HG02571 (cell line): ENCODE data around the gene GOLGA5.
"Not testable (repeated sequence)": the region's sequence is repeated elsewhere in the genome, so short reads cannot be mapped to it uniquely, and the experiment has no call there.

Experiments used
- ATAC-seq: cut with Tn5 transposase; IDR thresholded peaks from one replicate; pipeline ENCODE4 v1.9.1; 2021; ENCODE audit warnings: mild to moderate bottlenecking, moderate library complexity; ENCODE audit not compliant: unreplicated experiment

The GOLGA5 gene

GRCh38 chr14:92793709-92794546 lies at the start of gene GOLGA5:
TSS of gene GOLGA5 (plus strand) at chr14:92794305. CDS start at chr14:92797438, 3,133 bp downstream.
- peak; percentile 97 for ATAC-seq

GRCh38 chr14:92747701-92748258 lies 46.3 kb upstream of the GOLGA5 start:
- no peak for ATAC-seq

- ATAC-seq: peak; percentile 82
These were observed 45.7 kb upstream of the GOLGA5 start, which contains the start of gene LGMN for GRCh38 chr14:92748259-92749016. TSS of gene LGMN (minus strand) at chr14:92748627. CDS start at chr14:92732786, 15,841 bp downstream.

- ATAC-seq: not testable (repeated sequence)
These were observed 43.8 kb upstream of the GOLGA5 start for GRCh38 chr14:92750222-92750728.

- ATAC-seq: no peak
These were observed 43.1 kb upstream of the GOLGA5 start for GRCh38 chr14:92750994-92751400.

- ATAC-seq: no peak
These were observed 42.3 kb upstream of the GOLGA5 start for GRCh38 chr14:92751819-92752218.

- no peak for ATAC-seq
These were observed 40.9 kb upstream of the GOLGA5 start for GRCh38 chr14:92753250-92753649.

- ATAC-seq: no peak
These were observed 39.1 kb upstream of the GOLGA5 start for GRCh38 chr14:92754966-92755365.

- no peak for ATAC-seq
These were observed 38.6 kb upstream of the GOLGA5 start for GRCh38 chr14:92755495-92755894.

GRCh38 chr14:92756446-92756845 lies 37.7 kb upstream of the GOLGA5 start:
- ATAC-seq: no peak

- ATAC-seq: no peak
These were observed 34.8 kb upstream of the GOLGA5 start for GRCh38 chr14:92759300-92759678.

- ATAC-seq: no peak
These were observed 34.2 kb upstream of the GOLGA5 start for GRCh38 chr14:92759679-92760523.

- ATAC-seq: no peak
These were observed 33.6 kb upstream of the GOLGA5 start for GRCh38 chr14:92760524-92760805.

- ATAC-seq: not testable (repeated sequence)
These were observed 30.2 kb upstream of the GOLGA5 start for GRCh38 chr14:92763666-92764631.

GRCh38 chr14:92768236-92768635 lies 25.9 kb upstream of the GOLGA5 start:
- ATAC-seq: peak; percentile 86

- ATAC-seq: peak; percentile 24
These were observed 25.3 kb upstream of the GOLGA5 start for GRCh38 chr14:92768795-92769194.

GRCh38 chr14:92770484-92770883 lies 23.6 kb upstream of the GOLGA5 start:
- ATAC-seq: no peak

GRCh38 chr14:92774572-92774971 lies 19.5 kb upstream of the GOLGA5 start:
- ATAC-seq: no peak

- peak; percentile 93 for ATAC-seq
These were observed 18.8 kb upstream of the GOLGA5 start for GRCh38 chr14:92775292-92775691.
